NCI-H1048 (cell line): ENCODE data around the gene ESCO1.
"Not testable (repeated sequence)": the region's sequence is repeated elsewhere in the genome, so short reads cannot be mapped to it uniquely, and the experiment has no call there.

Source experiments
- DNase-seq: peaks from one replicate; lab custom pipeline; 2025; lab: John Stamatoyannopoulos, UW

ESCO1 gene

GRCh38 chr18:21593540-21594257 is 6.8 kb downstream of the ESCO1 start:
- no peak for DNase-seq

GRCh38 chr18:21592361-21592760 is 8.1 kb downstream of the ESCO1 start:
- not testable (repeated sequence) for DNase-seq

- DNase-seq: no peak
Measured at GRCh38 chr18:21584391-21584790, 16.1 kb downstream of the ESCO1 start.

- no peak for DNase-seq
Measured at GRCh38 chr18:21575656-21576055, 24.8 kb downstream of the ESCO1 start.

- no peak for DNase-seq
Measured at GRCh38 chr18:21571772-21572171, 28.7 kb downstream of the ESCO1 start.

GRCh38 chr18:21559195-21559594 is 41.3 kb downstream of the ESCO1 start:
- no peak for DNase-seq

- no peak for DNase-seq
Measured at GRCh38 chr18:21557607-21558253, 42.8 kb downstream of the ESCO1 start.

- no peak for DNase-seq
Measured at GRCh38 chr18:21550510-21550970, 50.0 kb downstream of the ESCO1 start.

- DNase-seq: no peak
Measured at GRCh38 chr18:21548647-21549046, 51.9 kb downstream of the ESCO1 start.

- DNase-seq: no peak
Measured at GRCh38 chr18:21546423-21546822, 54.1 kb downstream of the ESCO1 start.

GRCh38 chr18:21538230-21538629 is 62.3 kb downstream of the ESCO1 start:
- DNase-seq: no peak

- no peak for DNase-seq
Measured at GRCh38 chr18:21534327-21534726, 66.2 kb downstream of the ESCO1 start.

GRCh38 chr18:21526463-21526862 is 74.0 kb downstream of the ESCO1 start:
- DNase-seq: no peak

- no peak for DNase-seq
Measured at GRCh38 chr18:21525916-21526315, 74.6 kb downstream of the ESCO1 start.

GRCh38 chr18:21522530-21522929 is 78.0 kb downstream of the ESCO1 start:
- no peak for DNase-seq

- no peak for DNase-seq
Measured at GRCh38 chr18:21513741-21514140, 86.8 kb downstream of the ESCO1 start.

- DNase-seq: no peak
Measured at GRCh38 chr18:21513292-21513691, 87.2 kb downstream of the ESCO1 start.

- no peak for DNase-seq
Measured at GRCh38 chr18:21509062-21509461, 91.4 kb downstream of the ESCO1 start.

- no peak for DNase-seq
Measured at GRCh38 chr18:21507913-21508701, 92.4 kb downstream of the ESCO1 start.

- DNase-seq: no peak
Measured at GRCh38 chr18:21502661-21503060, 97.8 kb downstream of the ESCO1 start.

- no peak for DNase-seq
Measured at GRCh38 chr18:21499997-21500396, 100.5 kb downstream of the ESCO1 start.

- DNase-seq: no peak
Measured at GRCh38 chr18:21496277-21496835, 104.1 kb downstream of the ESCO1 start.

- DNase-seq: no peak
Measured at GRCh38 chr18:21490748-21491147, 109.8 kb downstream of the ESCO1 start.
